ENCODE data around the gene ODF2L. TPM values are rescaled to one million over a fixed set of nuclear protein-coding genes. Genes with fewer than 3 reads are reported as not detected.

Gene ODF2L
- total and polyA plus RNA-seq, 2 of the 4 experiments (the other 2 are of a cell fraction): 10.4 to 12.3 TPM

GRCh38 chr1:86381223-86381622 lies 14.9 kb downstream of the ODF2L start:
- Histone ChIP-seq H3K4me3 (ENCODE audit: insufficient read depth, low read depth, low read length) (no peak overlapping the region), H3K36me3 (ENCODE audit: control insufficient read depth, insufficient read depth, low read length) (peaks cover 5% of the 10 kb centered on the region), H3K27me3 (ENCODE audit: control insufficient read depth, insufficient read depth, low read length) (no peaks in the 10 kb centered on the region), H3K4ac (ENCODE audit: low read depth, low read length) (no peak overlapping the region), H3K9me1 (ENCODE audit: insufficient read depth, low read length) (0 out of 2 replicates have a peak, but pooled peaks cover under 1% of the 10 kb centered on the region), H2BK120ac (ENCODE audit: low read depth, low read length) (no peak overlapping the region), H2BK15ac (ENCODE audit: low read depth, low read length) (no peak overlapping the region), H3K27ac (ENCODE audit: insufficient read depth, low read length) (no peak overlapping the region), H3K9ac (ENCODE audit: low read depth, low read length) (no peak overlapping the region), H2AK5ac (ENCODE audit: low read depth, low read length) (no peak overlapping the region), H3K4me2 (ENCODE audit: low read depth, low read length) (no peak overlapping the region), H3K9me3 (ENCODE audit: control insufficient read depth, insufficient read depth, low read length) (peaks cover 3% of the 10 kb centered on the region; the same call in 1 of the 2 replicates), H4K20me1 (ENCODE audit: insufficient read depth, low read length) (no peaks in the 10 kb centered on the region), H3K23ac (ENCODE audit: low read depth, low read length) (no peak overlapping the region), H3K79me1 (ENCODE audit: low read depth in 1 of 2, low read length in 2 of 2) (no peaks in the 10 kb centered on the region; a peak in 1 of 4 replicates), H4K5ac (ENCODE audit: low read depth, low read length) (no peak overlapping the region), H2BK20ac (ENCODE audit: low read depth, low read length) (no peak overlapping the region), H2AFZ (replicated peaks; ENCODE audit: low read length, poor library complexity) (no peak overlapping the region), H3K18ac (ENCODE audit: low read depth, low read length) (no peak overlapping the region), H4K8ac (ENCODE audit: low read depth in 2 of 2, low read length in 2 of 2) (peak overlapping the region in 1 of 2 experiments; percentile 33; a peak in 1 of 4 replicates), H3K14ac (replicated peaks; ENCODE audit: low read depth, low read length) (no peak overlapping the region), H4K91ac (ENCODE audit: insufficient read depth, low read depth, low read length) (no peak overlapping the region), H2BK5ac (ENCODE audit: low read depth, low read length, poor library complexity, severe bottlenecking) (no peak overlapping the region), H2AK9ac (replicated peaks; ENCODE audit: low read depth, low read length, poor library complexity) (no peak overlapping the region), H3K56ac (ENCODE audit: extremely low read depth, insufficient read depth, low read length) (no peak overlapping the region), H3K4me1 (ENCODE audit: control insufficient read depth, insufficient read depth, low read length) (no peaks in the 10 kb centered on the region)
- ChIA-PET POLR2A (ENCODE audit: unreplicated experiment) (no interaction called here), CTCF (no interaction called here)
- ATAC-seq (ENCODE audit: low read depth) (no peak), DNase-seq (no peak)
- dilution Hi-C loops (cut with HindIII; ENCODE audit: low sequenced_read_pairs, unreplicated experiment) (no loop called here), in situ Hi-C loops (cut with MboI; ENCODE audit: low sequenced_read_pairs) (loop anchor here (25.0 kb wide), 2 partner anchors 581 to 706 kb away; no protein-coding TSS in a partner anchor), intact Hi-C loops (cut with micrococcal nuclease) (loop anchor here (2.0 to 5.0 kb wide), 6 partner anchors 94 to 701 kb away; no protein-coding TSS in a partner anchor)
- TF ChIP-seq BHLHE40 (IDR thresholded peaks at IDR 0.05; ENCODE audit: low read depth, low read length): no peak
- no peak for TF ChIP-seq ELK1 (IDR thresholded peaks at IDR 0.05; ENCODE audit: borderline replicate concordance, low read depth, low read length)
- WGBS, 2 experiments (ENCODE audit: extremely low coverage in 2 of 2, insufficient read length in 1 of 2): no CpG with 5 or more reads among the region's 4 CpGs
- no TSS peak for BruUV-seq (replicated peaks)

Data from IMR-90 (cell line).